Stimulated activated CD8-positive, alpha-beta memory T cell treated with anti-CD3 and anti-CD28 coated beads, Interleukin-4, amount 100 ng/mL, for 4 hours (primary cell): ENCODE data around the gene ZNF727.
"Not testable (repeated sequence)": the region's sequence is repeated elsewhere in the genome, so short reads cannot be mapped to it uniquely, and the experiment has no call there.

Experiments used
- DNase-seq, 2 donors: peaks; one replicate each; pipeline ENCODE4 v3.0.0-alpha.2; 2020; ENCODE audit warnings: low read depth in 2 of 2, low spot score in 1 of 2

ZNF727 gene

DNA sequence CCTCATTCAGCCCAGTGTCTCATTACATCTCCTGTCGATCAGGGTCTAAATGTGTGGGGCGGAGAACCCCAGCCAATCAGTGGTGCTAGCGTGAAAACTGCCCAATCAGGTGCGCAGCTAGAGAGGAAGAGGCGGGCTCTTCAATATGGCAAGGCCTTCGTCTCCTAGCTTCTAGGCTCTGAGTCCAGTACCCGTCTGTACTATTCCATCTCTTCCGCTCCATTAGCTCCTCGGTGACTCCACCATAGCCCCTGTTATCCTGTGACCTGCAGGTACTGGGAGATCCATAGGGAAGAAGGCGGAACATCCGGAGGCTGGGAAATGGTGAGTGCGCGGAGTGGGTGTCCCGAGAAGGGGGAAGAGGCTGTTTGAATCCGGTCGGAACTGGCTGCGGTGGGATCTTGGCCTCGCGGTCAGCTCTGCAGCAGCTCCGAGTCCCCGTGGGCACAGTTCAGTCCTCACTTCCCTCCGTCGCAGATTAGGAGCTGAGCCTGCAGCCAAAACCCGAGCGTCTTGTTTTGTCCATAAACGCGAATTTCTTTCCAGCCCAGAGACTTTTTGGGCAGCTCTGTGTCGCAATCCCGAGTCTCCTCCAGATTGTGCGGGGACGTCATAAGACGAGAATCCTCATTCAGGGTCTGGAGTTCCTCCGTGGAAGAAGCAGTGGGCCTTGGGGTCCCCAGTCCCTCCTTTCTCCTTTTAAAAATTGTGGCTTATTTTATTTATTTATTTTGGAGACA, at the start of gene ZNF727:
TSS of gene ZNF727 (plus strand) at position 134 of the 740 bp plus-strand sequence. CDS start at position 322, 188 bp downstream.
- no peak for DNase-seq

- no peak for DNase-seq
Observed at GRCh38 chr7:63998549-63998948, 46.7 kb upstream of the ZNF727 start, which contains the start of gene ZNF722. TSS of gene ZNF722 (plus strand) at chr7:63998849. CDS start at chr7:63998962, 113 bp downstream.

- DNase-seq, result not testable (repeated sequence)
Observed at GRCh38 chr7:64015496-64015895, 29.7 kb upstream of the ZNF727 start.

DNA sequence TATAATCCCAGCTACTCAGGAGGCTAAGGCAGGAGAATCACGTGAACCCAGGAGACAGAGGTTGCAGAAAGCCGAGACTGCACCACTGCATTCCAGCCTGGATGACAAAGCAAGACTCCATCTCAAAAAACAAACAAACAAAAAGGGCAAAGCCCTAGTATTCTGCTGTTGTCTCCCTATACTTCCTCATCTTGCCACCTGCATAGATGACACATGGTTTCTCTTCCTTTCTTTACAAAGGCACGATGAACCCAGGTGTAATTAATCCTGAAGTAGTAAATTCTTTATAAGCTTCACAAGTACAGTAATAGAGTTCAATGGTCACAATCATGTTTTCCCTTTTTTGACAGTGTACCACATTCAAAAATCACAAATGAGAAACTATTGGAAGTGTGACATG, 9.8 kb upstream of the ZNF727 start:
- no peak for DNase-seq

- DNase-seq, result no peak
Observed at GRCh38 chr7:64037095-64037494, 8.1 kb upstream of the ZNF727 start.

DNA sequence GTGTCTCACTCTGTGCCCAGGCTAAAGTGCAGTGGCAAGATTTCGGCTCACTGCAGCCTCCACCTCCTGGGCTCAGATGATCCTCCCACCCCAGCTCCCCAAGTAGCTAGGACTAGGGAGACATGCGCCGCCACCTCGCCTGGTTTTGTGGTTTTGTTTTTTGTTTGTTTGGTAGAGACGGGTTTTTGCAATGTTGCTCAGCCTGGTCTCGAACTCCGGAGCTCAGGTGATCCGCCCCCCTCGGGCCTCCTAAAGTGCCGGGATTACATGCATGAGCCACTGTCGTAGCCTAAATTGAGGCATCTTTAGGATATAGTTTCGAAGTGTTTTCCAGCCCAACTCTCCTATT, 781 bp downstream of the ZNF727 start:
- DNase-seq, result no peak

- not testable (repeated sequence) for DNase-seq
Observed at GRCh38 chr7:64077837-64078698, 32.8 kb downstream of the ZNF727 start.

DNA sequence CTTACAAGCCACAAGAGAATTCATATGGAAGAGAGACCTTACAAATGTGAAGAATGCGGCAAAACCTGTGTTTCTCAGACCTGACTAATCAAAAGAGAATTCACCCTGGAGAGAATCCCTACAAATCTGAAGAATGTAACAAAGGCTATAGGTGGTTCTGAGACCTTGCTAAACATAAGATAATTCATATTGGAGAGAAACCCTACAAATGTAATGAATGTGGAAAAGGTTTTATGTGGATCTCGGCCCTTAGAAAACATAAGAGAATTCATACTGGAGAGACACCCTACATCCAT, 33.4 kb downstream of the ZNF727 start:
- no peak for DNase-seq

- DNase-seq, result no peak
Observed at GRCh38 chr7:64087501-64087900, 42.3 kb downstream of the ZNF727 start.

DNA sequence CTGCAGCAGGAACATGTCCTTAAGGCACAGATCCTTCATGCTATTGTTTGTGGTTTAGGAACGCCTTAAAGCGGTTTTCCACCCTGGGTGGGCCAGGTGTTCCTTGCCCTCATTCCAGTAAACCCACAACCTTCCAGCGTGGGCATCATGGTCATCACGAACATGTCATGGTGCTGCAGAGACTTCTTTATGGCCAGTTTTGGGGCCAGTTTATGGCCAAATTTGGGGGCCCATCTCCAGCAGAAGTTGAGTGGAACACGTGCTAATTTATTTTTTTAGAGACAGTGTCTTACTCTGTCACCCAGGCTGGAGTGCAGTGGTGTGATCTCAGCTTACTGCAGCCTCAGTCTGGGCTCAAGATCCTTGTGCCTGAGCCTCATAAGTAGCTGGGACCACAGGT, 43.6 kb downstream of the ZNF727 start:
- not testable (repeated sequence) for DNase-seq
